SIG-M5 (cell line): ENCODE results near the gene CCDC80.

ENCODE experiments used
- DNase-seq: peaks from one replicate; lab custom pipeline; 2025; lab: John Stamatoyannopoulos, UW

Gene CCDC80

GRCh38 chr3:112654979-112655378, 14.0 kb upstream of the CCDC80 start:
- no peak for DNase-seq

- no peak for DNase-seq
Observed at GRCh38 chr3:112654492-112654891, 13.5 kb upstream of the CCDC80 start.

- DNase-seq = no peak
Observed at GRCh38 chr3:112653881-112654300, 12.9 kb upstream of the CCDC80 start.

GRCh38 chr3:112653209-112653871, 12.4 kb upstream of the CCDC80 start:
- DNase-seq = no peak

- no peak for DNase-seq
Observed at GRCh38 chr3:112651516-112651915, 10.6 kb upstream of the CCDC80 start.

GRCh38 chr3:112651071-112651470, 10.1 kb upstream of the CCDC80 start:
- DNase-seq = no peak

GRCh38 chr3:112650482-112650881, 9.5 kb upstream of the CCDC80 start:
- DNase-seq = no peak

GRCh38 chr3:112649478-112649735, 8.5 kb upstream of the CCDC80 start:
- DNase-seq = no peak

GRCh38 chr3:112647122-112647521, 6.2 kb upstream of the CCDC80 start:
- no peak for DNase-seq

GRCh38 chr3:112646623-112647022, 5.7 kb upstream of the CCDC80 start:
- DNase-seq = no peak

GRCh38 chr3:112644453-112644852, 3.5 kb upstream of the CCDC80 start:
- DNase-seq = no peak

- DNase-seq = no peak
Observed at GRCh38 chr3:112643621-112644240, 2.8 kb upstream of the CCDC80 start.

- peak; percentile 26 for DNase-seq
Observed at GRCh38 chr3:112642912-112643506, 2.1 kb upstream of the CCDC80 start.

- DNase-seq = no peak
Observed at GRCh38 chr3:112640276-112640929, 540 bp downstream of the CCDC80 start.

GRCh38 chr3:112639455-112640225, 1.3 kb downstream of the CCDC80 start:
- no peak for DNase-seq

GRCh38 chr3:112638327-112639020, 2.5 kb downstream of the CCDC80 start:
- DNase-seq = no peak

GRCh38 chr3:112637700-112638099, 3.2 kb downstream of the CCDC80 start:
- DNase-seq = no peak

- no peak for DNase-seq
Observed at GRCh38 chr3:112635674-112636073, 5.3 kb downstream of the CCDC80 start.

GRCh38 chr3:112634786-112635541, 6.0 kb downstream of the CCDC80 start:
- DNase-seq = no peak

GRCh38 chr3:112633757-112634156, 7.2 kb downstream of the CCDC80 start:
- DNase-seq = no peak

GRCh38 chr3:112633191-112633590, 7.8 kb downstream of the CCDC80 start:
- no peak for DNase-seq
